Measurements from ENCODE around the gene USP35. TPM values are rescaled to one million over a fixed set of nuclear protein-coding genes. Genes with fewer than 3 reads are reported as not detected.

USP35 gene
- total RNA-seq, 1 experiment from 2014 or later, result 10.6 TPM

- no peak for TF ChIP-seq ELF4 (CRISPR knock-in tag; IDR thresholded peaks at IDR 0.05; ENCODE audit: low read depth)
- no peak for TF ChIP-seq ZSCAN18 (CRISPR knock-in tag; IDR thresholded peaks at IDR 0.05)
Observed at GRCh38 chr11:78201096-78201818, 12.5 kb downstream of the USP35 start (continued).

GRCh38 chr11:78202733-78203167 lies 14.0 kb downstream of the USP35 start:
- Mint-ChIP-seq H3K4me3 (no peak overlapping the region), H3K27ac (no peak overlapping the region), H3K4me1 (peaks cover 5% of the 10 kb centered on the region), H3K36me3 (peaks cover 3% of the 10 kb centered on the region; the same call in 1 of the 2 replicates), H3K27me3 (ENCODE audit: low read depth) (no peaks in the 10 kb centered on the region), H3K9me3 (no peaks in the 10 kb centered on the region)
- no peak for TF ChIP-seq PREB (CRISPR knock-in tag; IDR thresholded peaks at IDR 0.05; ENCODE audit: borderline replicate concordance)
- no peak for TF ChIP-seq SMAD3 (CRISPR knock-in tag; IDR thresholded peaks at IDR 0.05; ENCODE audit: borderline replicate concordance)
- TF ChIP-seq NFE2L1 (CRISPR knock-in tag; IDR thresholded peaks at IDR 0.05), result no peak
- TF ChIP-seq USF2 (CRISPR knock-in tag; IDR thresholded peaks at IDR 0.05), result no peak
- no peak for TF ChIP-seq JUN (CRISPR knock-in tag; IDR thresholded peaks at IDR 0.05)
- no peak for TF ChIP-seq ZNF121 (CRISPR knock-in tag; IDR thresholded peaks at IDR 0.05)
- TF ChIP-seq OVOL2 (CRISPR knock-in tag; IDR thresholded peaks at IDR 0.05; ENCODE audit: borderline replicate concordance), result no peak
- TF ChIP-seq SOX15 (CRISPR knock-in tag; IDR thresholded peaks at IDR 0.05), result no peak
- TF ChIP-seq SP1 (CRISPR knock-in tag; conservative IDR thresholded peaks at IDR 0.05), result no peak
- TF ChIP-seq RORB (CRISPR knock-in tag; IDR thresholded peaks at IDR 0.05), result no peak
- no peak for TF ChIP-seq ZMAT4 (CRISPR knock-in tag; IDR thresholded peaks at IDR 0.05)
- no peak for TF ChIP-seq ZNF423 (CRISPR knock-in tag; IDR thresholded peaks at IDR 0.05)
- POLR2A ChIA-PET, result no interaction called here
- CTCF ChIA-PET, result no interaction called here
- ATAC-seq (no peak), DNase-seq (ENCODE audit: low spot score) (no peak)

- peak overlapping the region; percentile 30; the same call in 1 of the 2 replicates for H3K27ac Mint-ChIP-seq
- ChIA-PET POLR2A (interaction anchor here (0.7 kb wide), 1 partner anchor 451 kb away, joined by 4 read pairs; no protein-coding TSS in a partner anchor), CTCF (no interaction called here)
- peaks cover 3% of the 10 kb centered on the region; the same call in 1 of the 2 replicates for H3K36me3 Mint-ChIP-seq
- no peaks in the 10 kb centered on the region for H3K27me3 Mint-ChIP-seq (ENCODE audit: low read depth)
- DNase-seq (ENCODE audit: low spot score), result no peak
- no peak overlapping the region for H3K4me3 Mint-ChIP-seq
- peaks cover 5% of the 10 kb centered on the region for H3K4me1 Mint-ChIP-seq
- H3K9me3 Mint-ChIP-seq, result no peaks in the 10 kb centered on the region
- TF ChIP-seq ZNF425 (CRISPR knock-in tag; conservative IDR thresholded peaks at IDR 0.05) (no peak), NR3C1 (CRISPR knock-in tag; conservative IDR thresholded peaks at IDR 0.05; ENCODE audit: low read depth) (no peak), NR2C2 (CRISPR knock-in tag; IDR thresholded peaks at IDR 0.05) (no peak), RELA (CRISPR knock-in tag; IDR thresholded peaks at IDR 0.05; ENCODE audit: borderline replicate concordance) (no peak), MXD4 (CRISPR knock-in tag; IDR thresholded peaks at IDR 0.05; ENCODE audit: borderline replicate concordance) (no peak), TCF7 (CRISPR knock-in tag; IDR thresholded peaks at IDR 0.05; ENCODE audit: low read depth) (no peak)
- ATAC-seq, result no peak
Observed at GRCh38 chr11:78203184-78203583, 14.5 kb downstream of the USP35 start.
